ENCODE results near the gene ALKAL2. TPM values are rescaled to one million over a fixed set of nuclear protein-coding genes. Genes with fewer than 3 reads are reported as not detected.

ALKAL2 gene
- total and polyA plus RNA-seq, 2 donors (not counting 1 experiment from before 2014, with no cell fraction given): 0.17 to 0.58 TPM

GRCh38 chr2:332592-332991 is 44.7 kb upstream of the ALKAL2 start:
- Histone ChIP-seq H3K36me3 (ENCODE audit: control insufficient read depth, insufficient read depth, low read length) (no peaks in the 10 kb centered on the region), H3K27ac (ENCODE audit: insufficient read depth, low read length) (no peak overlapping the region), H3K4me2 (ENCODE audit: extremely low read depth, insufficient read depth, low read length) (no peak overlapping the region), H4K20me1 (ENCODE audit: control insufficient read depth, extremely low read depth, insufficient read depth, low read length) (no peaks in the 10 kb centered on the region), H3K27me3 (ENCODE audit: control insufficient read depth, insufficient read depth, low read length) (no peaks in the 10 kb centered on the region), H3K4me1 (ENCODE audit: control insufficient read depth, extremely low read depth, insufficient read depth, low read length) (no peaks in the 10 kb centered on the region), H2AFZ (ENCODE audit: low read length) (no peak overlapping the region), H3K9ac (ENCODE audit: insufficient read depth, low read length) (no peak overlapping the region), H3K9me3 (ENCODE audit: control insufficient read depth, insufficient read depth, low read depth, low read length) (no peaks in the 10 kb centered on the region), H3K79me2 (ENCODE audit: control insufficient read depth, insufficient read depth, low read length) (no peaks in the 10 kb centered on the region), H3K4me3 (replicated peaks in 1 of 4; ENCODE audit: control extremely low read depth in 1 of 4, insufficient read depth in 1 of 4, low read depth in 3 of 4, low read length in 4 of 4) (no peak overlapping the region)
- DNase-seq (ENCODE audit: low read depth in 2 of 2): no peak
- TF ChIP-seq EZH2 (IDR thresholded peaks at IDR 0.05; ENCODE audit: low read length, missing control alignments) (no peak), CTCF (conservative IDR thresholded peaks at IDR 0.05 in 1 of 2, IDR thresholded peaks at IDR 0.05 in 1 of 2; ENCODE audit: low read depth in 1 of 2, low read length in 2 of 2) (peak in 1 of 2 donors; percentile 5)

- no peaks in the 10 kb centered on the region for H3K27me3 ChIP-seq (ENCODE audit: control insufficient read depth, insufficient read depth, low read length)
- no peaks in the 10 kb centered on the region for H3K79me2 ChIP-seq (ENCODE audit: control insufficient read depth, insufficient read depth, low read length)
- DNase-seq (ENCODE audit: low read depth in 2 of 2): no peak
- no peaks in the 10 kb centered on the region for H3K4me1 ChIP-seq (ENCODE audit: control insufficient read depth, extremely low read depth, insufficient read depth, low read length)
- no peaks in the 10 kb centered on the region for H4K20me1 ChIP-seq (ENCODE audit: control insufficient read depth, extremely low read depth, insufficient read depth, low read length)
- H3K36me3 ChIP-seq (ENCODE audit: control insufficient read depth, insufficient read depth, low read length): no peaks in the 10 kb centered on the region
- no peak overlapping the region for H3K4me3 ChIP-seq (replicated peaks in 1 of 4; ENCODE audit: control extremely low read depth in 1 of 4, insufficient read depth in 1 of 4, low read depth in 3 of 4, low read length in 4 of 4)
- no peaks in the 10 kb centered on the region for H3K9me3 ChIP-seq (ENCODE audit: control insufficient read depth, insufficient read depth, low read depth, low read length)
- H3K4me2 ChIP-seq (ENCODE audit: extremely low read depth, insufficient read depth, low read length): no peak overlapping the region
- H3K27ac ChIP-seq (ENCODE audit: insufficient read depth, low read length): no peak overlapping the region
- no peak overlapping the region for H3K9ac ChIP-seq (ENCODE audit: insufficient read depth, low read length)
- TF ChIP-seq CTCF (conservative IDR thresholded peaks at IDR 0.05 in 1 of 2, IDR thresholded peaks at IDR 0.05 in 1 of 2; ENCODE audit: low read depth in 1 of 2, low read length in 2 of 2): no peak
- TF ChIP-seq EZH2 (IDR thresholded peaks at IDR 0.05; ENCODE audit: low read length, missing control alignments): no peak
- H2AFZ ChIP-seq (ENCODE audit: low read length): no peak overlapping the region
Measured at GRCh38 chr2:328761-329160, 40.9 kb upstream of the ALKAL2 start.

- no peak overlapping the region for H3K27ac ChIP-seq (ENCODE audit: insufficient read depth, low read length)
- no peak overlapping the region for H2AFZ ChIP-seq (ENCODE audit: low read length)
- H4K20me1 ChIP-seq (ENCODE audit: control insufficient read depth, extremely low read depth, insufficient read depth, low read length): no peaks in the 10 kb centered on the region
- no peaks in the 10 kb centered on the region for H3K27me3 ChIP-seq (ENCODE audit: control insufficient read depth, insufficient read depth, low read length)
- TF ChIP-seq EZH2 (IDR thresholded peaks at IDR 0.05; ENCODE audit: low read length, missing control alignments) (no peak), CTCF (conservative IDR thresholded peaks at IDR 0.05 in 1 of 2, IDR thresholded peaks at IDR 0.05 in 1 of 2; ENCODE audit: low read depth in 1 of 2, low read length in 2 of 2) (no peak)
- no peak for DNase-seq (ENCODE audit: low read depth in 2 of 2)
- no peak overlapping the region for H3K9ac ChIP-seq (ENCODE audit: insufficient read depth, low read length)
- H3K4me2 ChIP-seq (ENCODE audit: extremely low read depth, insufficient read depth, low read length): no peak overlapping the region
- H3K4me1 ChIP-seq (ENCODE audit: control insufficient read depth, extremely low read depth, insufficient read depth, low read length): no peaks in the 10 kb centered on the region
- no peaks in the 10 kb centered on the region for H3K79me2 ChIP-seq (ENCODE audit: control insufficient read depth, insufficient read depth, low read length)
- H3K36me3 ChIP-seq (ENCODE audit: control insufficient read depth, insufficient read depth, low read length): no peaks in the 10 kb centered on the region
- H3K9me3 ChIP-seq (ENCODE audit: control insufficient read depth, insufficient read depth, low read depth, low read length): no peaks in the 10 kb centered on the region
- H3K4me3 ChIP-seq (replicated peaks in 1 of 4; ENCODE audit: control extremely low read depth in 1 of 4, insufficient read depth in 1 of 4, low read depth in 3 of 4, low read length in 4 of 4): no peak overlapping the region
Measured at GRCh38 chr2:323035-323434, 35.1 kb upstream of the ALKAL2 start.
